IMR-90 (cell line): ENCODE measurements around the gene CNTN5.

Experiments used
- CEBPB ChIP-seq: IDR thresholded peaks from 2 replicates; pipeline ENCODE4 v1.6.1; 2012; ENCODE audit warnings: low read depth, low read length, improper control_type of control experiment
- MAFK ChIP-seq: IDR thresholded peaks from 2 replicates; pipeline ENCODE4 v1.6.1; 2012; ENCODE audit warnings: low read depth, low read length, improper control_type of control experiment
- POLR2A ChIP-seq: IDR thresholded peaks from 2 replicates; pipeline ENCODE4 v1.6.1; 2012; ENCODE audit warnings: mild to moderate bottlenecking, low read depth, low read length
- RAD21 ChIP-seq: IDR thresholded peaks from 2 replicates; pipeline ENCODE4 v1.6.1; 2012; ENCODE audit warnings: low read length, improper control_type of control experiment
- RCOR1 ChIP-seq: IDR thresholded peaks from 2 replicates; pipeline ENCODE4 v1.6.1; 2012; ENCODE audit warnings: mild to moderate bottlenecking, low read length, improper control_type of control experiment; ENCODE audit not compliant: insufficient replicate concordance
- USF2 ChIP-seq: fragments of 150-350 bp; IDR thresholded peaks from 2 replicates; pipeline ENCODE4 v1.6.1; 2017; ENCODE audit warnings: mild to moderate bottlenecking, antibody characterized with exemption, low read length, low read depth
- TF ChIP-seq, protein P1 (sequence below): conservative IDR thresholded peaks from 2 replicates; pipeline ENCODE4 v1.5.1; 2012; ENCODE audit warnings: mild to moderate bottlenecking, low read depth, low read length, improper control_type of control experiment
- TF ChIP-seq, protein P2 (sequence below): fragments of 150-350 bp; IDR thresholded peaks from 2 replicates; pipeline ENCODE4 v1.6.1; 2016; ENCODE audit warnings: low read depth, mild to moderate bottlenecking, low read length, moderate library complexity, borderline replicate concordance

DNA sequence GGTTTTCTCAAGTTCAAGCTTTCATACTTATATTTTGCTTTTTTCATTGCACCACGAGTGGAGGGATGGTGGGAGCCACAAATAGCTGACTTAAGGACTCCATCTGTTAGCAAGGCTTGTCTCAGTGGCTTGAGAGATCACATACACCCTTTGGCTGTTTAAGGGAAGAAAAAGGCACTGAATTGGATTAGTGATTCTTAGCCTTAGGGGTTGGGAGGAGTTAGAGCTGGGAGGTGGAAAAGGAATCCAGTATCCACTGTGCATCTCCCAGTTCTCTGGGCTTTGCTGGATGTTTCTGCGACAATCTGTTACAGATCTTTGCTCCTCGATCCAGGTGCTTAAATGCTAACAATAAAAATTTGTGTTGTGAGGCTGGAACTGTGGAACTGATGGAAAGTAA, 593.6 kb downstream of the CNTN5 start:
- TF ChIP-seq, protein P1, sequence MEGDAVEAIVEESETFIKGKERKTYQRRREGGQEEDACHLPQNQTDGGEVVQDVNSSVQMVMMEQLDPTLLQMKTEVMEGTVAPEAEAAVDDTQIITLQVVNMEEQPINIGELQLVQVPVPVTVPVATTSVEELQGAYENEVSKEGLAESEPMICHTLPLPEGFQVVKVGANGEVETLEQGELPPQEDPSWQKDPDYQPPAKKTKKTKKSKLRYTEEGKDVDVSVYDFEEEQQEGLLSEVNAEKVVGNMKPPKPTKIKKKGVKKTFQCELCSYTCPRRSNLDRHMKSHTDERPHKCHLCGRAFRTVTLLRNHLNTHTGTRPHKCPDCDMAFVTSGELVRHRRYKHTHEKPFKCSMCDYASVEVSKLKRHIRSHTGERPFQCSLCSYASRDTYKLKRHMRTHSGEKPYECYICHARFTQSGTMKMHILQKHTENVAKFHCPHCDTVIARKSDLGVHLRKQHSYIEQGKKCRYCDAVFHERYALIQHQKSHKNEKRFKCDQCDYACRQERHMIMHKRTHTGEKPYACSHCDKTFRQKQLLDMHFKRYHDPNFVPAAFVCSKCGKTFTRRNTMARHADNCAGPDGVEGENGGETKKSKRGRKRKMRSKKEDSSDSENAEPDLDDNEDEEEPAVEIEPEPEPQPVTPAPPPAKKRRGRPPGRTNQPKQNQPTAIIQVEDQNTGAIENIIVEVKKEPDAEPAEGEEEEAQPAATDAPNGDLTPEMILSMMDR: no peak
- TF ChIP-seq CEBPB (no peak), POLR2A (no peak), USF2 (no peak), RCOR1 (no peak), RAD21 (no peak), MAFK (no peak)
- TF ChIP-seq, protein P2, sequence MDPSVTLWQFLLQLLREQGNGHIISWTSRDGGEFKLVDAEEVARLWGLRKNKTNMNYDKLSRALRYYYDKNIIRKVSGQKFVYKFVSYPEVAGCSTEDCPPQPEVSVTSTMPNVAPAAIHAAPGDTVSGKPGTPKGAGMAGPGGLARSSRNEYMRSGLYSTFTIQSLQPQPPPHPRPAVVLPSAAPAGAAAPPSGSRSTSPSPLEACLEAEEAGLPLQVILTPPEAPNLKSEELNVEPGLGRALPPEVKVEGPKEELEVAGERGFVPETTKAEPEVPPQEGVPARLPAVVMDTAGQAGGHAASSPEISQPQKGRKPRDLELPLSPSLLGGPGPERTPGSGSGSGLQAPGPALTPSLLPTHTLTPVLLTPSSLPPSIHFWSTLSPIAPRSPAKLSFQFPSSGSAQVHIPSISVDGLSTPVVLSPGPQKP: no peak
